Common myeloid progenitor, CD34-positive (primary cell): ENCODE data around the gene ZNF365.
"Not testable (repeated sequence)": the region's sequence is repeated elsewhere in the genome, so short reads cannot be mapped to it uniquely, and the experiment has no call there.

Experiments
- CTCF ChIA-PET: fragments of 350-600 bp; sonication (Branson Sonifier 250); formaldehyde crosslinking; loops from one replicate; lab custom pipeline; 2021; ENCODE audit warnings: antibody characterized with exemption; lab: Charles Lee
- POLR2A ChIA-PET: fragments of 350-600 bp; sonication (Branson Sonifier 250); formaldehyde crosslinking; loops from one replicate; lab custom pipeline; 2021; ENCODE audit warnings: antibody characterized with exemption; lab: Charles Lee
- DNase-seq, 3 donors: peaks; one replicate each; pipeline versions ENCODE4 v3.0.0 to v3.0.0-alpha.2; 2013
- H3K27ac ChIP-seq, 2 experiments: 1 replicate in 1 of 2; 2 replicates in 1 of 2; pipeline ENCODE4 v1.7.0; 2013; ENCODE audit warnings: inconsistent platforms in 2 of 2, low read length in 2 of 2, mild to moderate bottlenecking in 2 of 2, low read depth in 1 of 2, moderate library complexity in 1 of 2; ENCODE audit not compliant: severe bottlenecking in 2 of 2, insufficient read depth in 1 of 2, poor library complexity in 1 of 2
- H3K27me3 ChIP-seq, 5 experiments: replicated peaks in 2 of 5; 1 replicate in 3 of 5; 2 replicates in 2 of 5; pipeline versions ENCODE4 v1.6.1 to v1.7.0; 2013; ENCODE audit warnings: low read length in 4 of 5, mild to moderate bottlenecking in 2 of 5, moderate library complexity in 2 of 5, inconsistent platforms in 1 of 5; ENCODE audit not compliant: insufficient read depth in 5 of 5, control insufficient read depth in 4 of 5
- H3K36me3 ChIP-seq, 4 experiments: 1 replicate in 2 of 4; 2 replicates in 2 of 4; pipeline versions ENCODE4 v1.6.1 to v1.7.0; 2013; ENCODE audit warnings: low read length in 3 of 4, control low read depth in 1 of 4, mild to moderate bottlenecking in 1 of 4; ENCODE audit not compliant: control insufficient read depth in 4 of 4, insufficient read depth in 4 of 4
- H3K4me1 ChIP-seq, 4 experiments: 1 replicate in 3 of 4; 2 replicates in 1 of 4; pipeline versions ENCODE4 v1.6.1 to v1.7.1; 2013; ENCODE audit warnings: low read length in 3 of 4, mild to moderate bottlenecking in 3 of 4, control low read depth in 1 of 4, inconsistent platforms in 1 of 4, moderate library complexity in 1 of 4; ENCODE audit not compliant: control insufficient read depth in 4 of 4, insufficient read depth in 4 of 4; ENCODE audit errors: control extremely low read depth in 1 of 4
- H3K4me3 ChIP-seq, 7 experiments: 1 replicate in 4 of 7; 2 replicates in 3 of 7; pipeline versions ENCODE4 v1.5.1 to v1.7.0; 2013; ENCODE audit warnings: mild to moderate bottlenecking in 7 of 7, low read length in 6 of 7, moderate library complexity in 6 of 7, inconsistent platforms in 2 of 7, low read depth in 2 of 7, control low read depth in 1 of 7; ENCODE audit not compliant: insufficient read depth in 4 of 7, control insufficient read depth in 1 of 7; ENCODE audit errors: extremely low read depth in 1 of 7
- H3K9me3 ChIP-seq, 5 experiments: 1 replicate in 4 of 5; 2 replicates in 1 of 5; pipeline versions ENCODE4 v1.6.1 to v1.7.1; 2013; ENCODE audit warnings: low read length in 4 of 5, mild to moderate bottlenecking in 2 of 5, inconsistent platforms in 1 of 5, low read depth in 1 of 5, moderate library complexity in 1 of 5; ENCODE audit not compliant: control insufficient read depth in 4 of 5, insufficient read depth in 2 of 5; ENCODE audit errors: control extremely low read depth in 1 of 5
- whole genome bisulfite sequencing: methylation state at CpG from one replicate; pipeline ENCODE4 v1.1.5; 2013; ENCODE audit not compliant: insufficient coverage; 5-methylcytosine and 5-hydroxymethylcytosine counted together

ZNF365 gene

DNA sequence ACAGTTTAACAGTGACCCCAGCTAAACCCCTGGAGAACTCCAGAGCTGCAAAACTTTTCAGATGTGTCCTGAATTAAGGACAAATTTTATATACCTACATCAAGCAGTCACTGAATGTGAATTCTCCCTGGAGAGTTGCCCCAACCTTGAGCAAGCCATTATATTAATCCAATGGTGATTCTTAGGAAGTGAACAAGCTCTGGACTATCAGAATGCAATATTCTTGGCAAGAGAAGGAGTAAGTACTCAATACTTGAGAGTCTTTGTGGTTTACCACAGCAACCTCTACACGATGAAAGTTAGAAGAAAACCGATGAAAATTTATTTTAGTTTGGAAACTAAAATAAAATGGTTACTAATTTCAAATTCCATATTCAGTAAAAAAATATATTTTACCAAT, 19.3 kb upstream of the ZNF365 start:
- no peak for DNase-seq
- no peaks in the 10 kb centered on the region for H3K4me1 ChIP-seq
- no CpG with 5 or more reads among the region's 2 CpGs for WGBS
- no peak overlapping the region for H3K4me3 ChIP-seq
- no peak overlapping the region for H3K27ac ChIP-seq
- H3K9me3 ChIP-seq, result peaks cover 0 to 3% (median 1%) of the 10 kb centered on the region in 5 experiments
- CTCF ChIA-PET, result no interaction called here
- POLR2A ChIA-PET, result no interaction called here
- no peaks in the 10 kb centered on the region for H3K36me3 ChIP-seq
- H3K27me3 ChIP-seq, result no peaks in the 10 kb centered on the region

DNA sequence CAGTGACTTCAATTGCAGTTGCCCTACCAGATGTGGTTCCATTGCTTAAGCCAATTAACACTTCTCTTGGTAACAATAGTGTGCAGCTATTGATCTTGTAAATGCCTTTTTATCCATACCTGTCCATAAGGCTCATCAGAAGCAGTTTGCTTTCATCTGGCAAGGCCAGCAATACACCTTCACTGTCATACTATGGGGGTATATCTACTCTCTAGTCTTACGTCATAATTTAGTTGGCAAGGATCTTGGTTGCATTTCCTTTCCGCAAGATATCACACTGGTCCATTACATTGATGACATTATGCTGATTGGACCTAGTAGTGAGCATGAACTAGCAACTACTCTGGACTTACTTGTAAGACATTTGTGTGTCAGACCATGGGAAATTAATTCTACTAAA, 17.7 kb upstream of the ZNF365 start:
- ChIA-PET POLR2A (no interaction called here), CTCF (no interaction called here)
- WGBS, result 100% methylated on average over 2 of the region's 2 CpGs
- Histone ChIP-seq H3K27ac (no peak overlapping the region), H3K27me3 (no peaks in the 10 kb centered on the region), H3K4me3 (no peak overlapping the region), H3K4me1 (no peaks in the 10 kb centered on the region), H3K36me3 (no peaks in the 10 kb centered on the region), H3K9me3 (peaks cover 0 to 3% (median 0%) of the 10 kb centered on the region in 5 experiments)
- no peak for DNase-seq

DNA sequence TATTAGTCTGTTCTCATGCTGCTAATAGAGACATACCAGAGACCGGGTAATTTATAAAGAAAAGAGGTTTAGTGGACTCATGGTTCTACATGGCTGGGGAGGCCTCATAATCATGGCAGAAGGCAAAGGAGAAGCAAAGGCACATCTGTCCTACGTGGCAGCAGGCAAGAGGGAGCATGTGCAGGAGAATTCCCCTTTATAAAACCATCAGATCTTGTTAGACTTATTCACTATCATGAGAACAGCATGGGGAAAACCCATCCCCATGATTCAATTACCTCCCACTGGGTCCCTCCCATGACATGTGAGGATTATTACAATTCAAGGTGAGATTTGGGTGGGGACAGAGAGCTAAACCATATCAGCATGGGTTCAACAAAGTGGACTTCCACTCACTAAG, 16.0 kb upstream of the ZNF365 start:
- WGBS, result 100% methylated on average over 2 of the region's 2 CpGs
- POLR2A ChIA-PET, CTCF ChIA-PET, H3K27ac ChIP-seq, H3K36me3 ChIP-seq, DNase-seq, H3K27me3 ChIP-seq, H3K4me3 ChIP-seq, H3K4me1 ChIP-seq, H3K9me3 ChIP-seq: not testable (repeated sequence)

GRCh38 chr10:62373639-62373994, 552 bp upstream of the ZNF365 start:
- 20% methylated on average over 1 of the region's 8 CpGs for WGBS
- H3K27ac ChIP-seq, result no peak overlapping the region
- no peaks in the 10 kb centered on the region for H3K9me3 ChIP-seq
- CTCF ChIA-PET, result interaction anchor here (0.9 kb wide), 1 partner anchor 107 kb away, joined by 3 read pairs; no protein-coding TSS in a partner anchor
- POLR2A ChIA-PET, result no interaction called here
- DNase-seq, result no peak
- H3K27me3 ChIP-seq, result peaks cover 5 to 38% (median 12%) of the 10 kb centered on the region in 5 experiments
- peak overlapping the region; percentile 2 to 72 (median 55) for H3K4me3 ChIP-seq
- peaks cover 0 to 12% (median 6%) of the 10 kb centered on the region in 4 experiments for H3K4me1 ChIP-seq
- H3K36me3 ChIP-seq, result no peaks in the 10 kb centered on the region

- 71% methylated on average over 12 of the region's 12 CpGs for WGBS
- no peaks in the 10 kb centered on the region for H3K36me3 ChIP-seq
- H3K4me1 ChIP-seq, result peaks cover 0 to 12% (median 6%) of the 10 kb centered on the region in 4 experiments
- peak overlapping the region in 3 of 7 experiments; percentile 64 to 72 (median 67) for H3K4me3 ChIP-seq
- no peaks in the 10 kb centered on the region for H3K9me3 ChIP-seq
- POLR2A ChIA-PET, result no interaction called here
- CTCF ChIA-PET, result no interaction called here
- H3K27ac ChIP-seq, result no peak overlapping the region
- peaks cover 5 to 38% (median 12%) of the 10 kb centered on the region in 5 experiments for H3K27me3 ChIP-seq
- DNase-seq, result peak in 2 of 3 donors; percentile 29 to 33
Measured at GRCh38 chr10:62374862-62375710, 917 bp downstream of the ZNF365 start.

DNA sequence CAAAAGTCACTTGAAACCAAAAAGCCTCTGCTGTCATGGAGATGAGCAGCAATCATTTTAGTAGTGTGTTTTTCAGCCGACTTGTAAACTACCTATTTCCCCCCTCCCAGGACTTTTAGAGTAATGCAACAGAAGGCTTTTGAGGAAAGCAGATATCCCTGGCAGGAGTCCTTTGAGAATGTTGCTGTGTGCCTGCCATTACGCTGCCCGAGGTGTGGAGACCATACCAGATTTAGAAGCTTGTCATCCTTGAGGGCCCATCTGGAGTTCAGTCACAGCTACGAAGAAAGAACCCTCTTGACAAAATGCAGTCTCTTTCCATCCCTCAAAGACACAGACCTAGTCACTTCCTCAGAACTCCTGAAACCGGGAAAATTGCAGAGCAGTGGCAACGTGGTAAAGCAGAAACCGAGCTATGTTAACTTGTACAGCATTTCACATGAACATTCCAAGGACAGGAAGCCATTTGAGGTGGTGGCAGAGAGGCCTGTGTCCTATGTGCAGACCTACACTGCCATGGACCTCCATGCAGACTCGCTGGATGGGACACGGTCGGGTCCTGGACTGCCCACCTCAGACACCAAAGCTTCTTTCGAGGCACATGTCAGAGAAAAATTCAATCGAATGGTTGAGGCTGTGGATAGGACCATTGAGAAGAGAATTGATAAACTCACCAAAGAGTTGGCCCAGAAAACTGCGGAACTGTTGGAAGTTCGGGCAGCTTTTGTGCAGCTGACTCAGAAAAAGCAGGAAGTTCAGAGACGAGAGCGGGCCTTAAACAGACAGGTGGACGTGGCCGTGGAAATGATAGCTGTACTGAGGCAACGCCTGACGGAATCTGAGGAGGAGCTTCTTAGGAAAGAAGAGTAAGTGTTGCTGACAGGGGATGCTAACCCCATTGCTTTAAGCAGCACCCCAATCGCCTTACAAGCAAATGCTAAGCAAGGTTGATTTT, 2.2 kb downstream of the ZNF365 start:
- CTCF ChIA-PET, result no interaction called here
- no peaks in the 10 kb centered on the region for H3K9me3 ChIP-seq
- H3K4me1 ChIP-seq, result peaks cover 0 to 12% (median 6%) of the 10 kb centered on the region in 4 experiments
- H3K27ac ChIP-seq, result no peak overlapping the region
- peaks cover 5 to 38% (median 12%) of the 10 kb centered on the region in 5 experiments for H3K27me3 ChIP-seq
- H3K4me3 ChIP-seq, result no peak overlapping the region
- DNase-seq, result no peak
- POLR2A ChIA-PET, result no interaction called here
- no peaks in the 10 kb centered on the region for H3K36me3 ChIP-seq
- WGBS, result 96% methylated on average over 17 of the region's 21 CpGs
